Measurements from ENCODE around the gene EPN1. TPM values are rescaled to one million over a fixed set of nuclear protein-coding genes. Genes with fewer than 3 reads are reported as not detected.
A peak's percentile ranks its signal among the peaks of the same experiment; 100 is the strongest.

The EPN1 gene
- total and polyA plus RNA-seq, 9 of the 15 experiments (the other 6 are each of a cell fraction or from before 2014, with no cell fraction given), result 0.08 to 138 (median 12.7) TPM

DNA sequence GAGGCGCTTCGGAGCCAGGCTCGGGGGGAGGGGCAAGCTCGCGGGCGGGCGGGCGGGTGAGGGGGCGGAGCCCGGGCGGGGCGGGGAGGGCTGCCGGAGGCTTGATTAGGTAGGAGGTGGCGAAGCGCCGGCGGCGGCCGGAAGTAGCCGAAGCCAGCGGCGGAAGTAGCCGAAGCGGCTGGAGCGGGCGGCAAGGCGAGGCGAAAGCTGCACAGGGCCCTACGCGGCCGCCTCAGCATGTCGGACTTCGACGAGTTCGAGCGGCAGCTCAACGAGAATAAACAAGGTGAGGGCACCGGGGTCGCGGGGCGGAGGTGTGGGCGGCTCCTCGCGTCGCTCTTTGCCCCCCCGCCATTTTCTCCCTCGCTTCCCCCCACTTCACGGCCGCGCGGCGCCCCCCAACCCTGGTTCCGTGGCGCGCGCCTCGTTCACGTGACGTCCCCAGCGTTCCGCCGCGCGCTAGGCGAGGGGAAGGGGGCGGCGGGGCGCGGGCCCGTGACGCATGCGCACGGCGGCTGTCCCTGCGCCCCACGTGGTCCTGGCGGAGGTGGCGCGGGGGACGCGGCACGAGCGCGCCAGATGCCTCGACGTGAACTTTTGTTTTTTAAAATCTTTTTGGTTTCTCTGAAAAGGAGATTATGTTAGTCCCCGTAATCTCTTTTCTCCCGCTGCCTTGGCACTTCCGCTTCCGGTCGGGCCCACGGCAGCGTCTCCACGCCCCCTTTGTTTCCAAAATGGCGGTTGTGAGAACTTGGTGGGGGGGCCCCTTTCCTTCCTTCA lies 20.0 kb upstream of the EPN1 start, which contains the start of gene U2AF2 (continued):
- peak; percentile 73 for TF ChIP-seq TAF1 (IDR thresholded peaks at IDR 0.05; ENCODE audit: control insufficient read depth, extremely low read depth, insufficient read depth, low read length, severe bottlenecking)
- no peak for TF ChIP-seq ZNF224 (CRISPR knock-in tag; IDR thresholded peaks at IDR 0.05)
- TF ChIP-seq, protein P1, sequence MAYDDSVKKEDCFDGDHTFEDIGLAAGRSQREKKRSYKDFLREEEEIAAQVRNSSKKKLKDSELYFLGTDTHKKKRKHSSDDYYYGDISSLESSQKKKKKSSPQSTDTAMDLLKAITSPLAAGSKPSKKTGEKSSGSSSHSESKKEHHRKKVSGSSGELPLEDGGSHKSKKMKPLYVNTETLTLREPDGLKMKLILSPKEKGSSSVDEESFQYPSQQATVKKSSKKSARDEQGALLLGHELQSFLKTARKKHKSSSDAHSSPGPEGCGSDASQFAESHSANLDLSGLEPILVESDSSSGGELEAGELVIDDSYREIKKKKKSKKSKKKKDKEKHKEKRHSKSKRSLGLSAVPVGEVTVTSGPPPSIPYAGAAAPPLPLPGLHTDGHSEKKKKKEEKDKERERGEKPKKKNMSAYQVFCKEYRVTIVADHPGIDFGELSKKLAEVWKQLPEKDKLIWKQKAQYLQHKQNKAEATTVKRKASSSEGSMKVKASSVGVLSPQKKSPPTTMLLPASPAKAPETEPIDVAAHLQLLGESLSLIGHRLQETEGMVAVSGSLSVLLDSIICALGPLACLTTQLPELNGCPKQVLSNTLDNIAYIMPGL (CRISPR knock-in tag; IDR thresholded peaks at IDR 0.05), result no peak; the same call in 1 of the 2 replicates
- TF ChIP-seq GATAD2A (IDR thresholded peaks at IDR 0.05), result peak; percentile 84
- TF ChIP-seq FUS (optimal IDR thresholded peaks at IDR 0.05; ENCODE audit: low read depth, low read length), result no peak
- peak; percentile 90 for TF ChIP-seq KLF13 (tag; IDR thresholded peaks at IDR 0.05; ENCODE audit: borderline replicate concordance, low read depth)
- TF ChIP-seq RAD51 (IDR thresholded peaks at IDR 0.05; ENCODE audit: borderline replicate concordance, low read depth), result peak; percentile 69; the same call in 1 of the 2 replicates
- TF ChIP-seq PHB2 (IDR thresholded peaks at IDR 0.05; ENCODE audit: low read depth), result no peak
- TF ChIP-seq SIX5 (IDR thresholded peaks at IDR 0.05; ENCODE audit: borderline replicate concordance in 1 of 2, insufficient read depth in 1 of 2, low read depth in 1 of 2, low read length in 2 of 2), result no peak
- no peak for TF ChIP-seq ZNF197 (CRISPR knock-in tag; IDR thresholded peaks at IDR 0.05; ENCODE audit: low read depth)
- peak; percentile 60; the same call in 1 of the 2 replicates for TF ChIP-seq TOE1 (IDR thresholded peaks at IDR 0.05; ENCODE audit: borderline replicate concordance)
- TF ChIP-seq TOE1 (CRISPR knock-in tag; IDR thresholded peaks at IDR 0.05; ENCODE audit: borderline replicate concordance, low read depth), result no peak
- TF ChIP-seq ZSCAN29 (IDR thresholded peaks at IDR 0.05), result 0 out of 2 replicates have a peak, but pooled peaks have one; percentile 25
- TF ChIP-seq, protein P2, sequence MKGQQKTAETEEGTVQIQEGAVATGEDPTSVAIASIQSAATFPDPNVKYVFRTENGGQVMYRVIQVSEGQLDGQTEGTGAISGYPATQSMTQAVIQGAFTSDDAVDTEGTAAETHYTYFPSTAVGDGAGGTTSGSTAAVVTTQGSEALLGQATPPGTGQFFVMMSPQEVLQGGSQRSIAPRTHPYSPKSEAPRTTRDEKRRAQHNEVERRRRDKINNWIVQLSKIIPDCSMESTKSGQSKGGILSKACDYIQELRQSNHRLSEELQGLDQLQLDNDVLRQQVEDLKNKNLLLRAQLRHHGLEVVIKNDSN (CRISPR knock-in tag; IDR thresholded peaks at IDR 0.05), result peak; percentile 88
- TF ChIP-seq NRF1 (conservative IDR thresholded peaks at IDR 0.05 in 1 of 2, IDR thresholded peaks at IDR 0.05 in 1 of 2), result peak; percentile 97
- TF ChIP-seq SUPT5H (IDR thresholded peaks at IDR 0.05), result peak; percentile 80
- peak; percentile 86 for TF ChIP-seq E2F3 (CRISPR knock-in tag; IDR thresholded peaks at IDR 0.05)
- TF ChIP-seq, protein P3, sequence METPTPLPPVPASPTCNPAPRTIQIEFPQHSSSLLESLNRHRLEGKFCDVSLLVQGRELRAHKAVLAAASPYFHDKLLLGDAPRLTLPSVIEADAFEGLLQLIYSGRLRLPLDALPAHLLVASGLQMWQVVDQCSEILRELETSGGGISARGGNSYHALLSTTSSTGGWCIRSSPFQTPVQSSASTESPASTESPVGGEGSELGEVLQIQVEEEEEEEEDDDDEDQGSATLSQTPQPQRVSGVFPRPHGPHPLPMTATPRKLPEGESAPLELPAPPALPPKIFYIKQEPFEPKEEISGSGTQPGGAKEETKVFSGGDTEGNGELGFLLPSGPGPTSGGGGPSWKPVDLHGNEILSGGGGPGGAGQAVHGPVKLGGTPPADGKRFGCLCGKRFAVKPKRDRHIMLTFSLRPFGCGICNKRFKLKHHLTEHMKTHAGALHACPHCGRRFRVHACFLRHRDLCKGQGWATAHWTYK (CRISPR knock-in tag; IDR thresholded peaks at IDR 0.05), result peak; percentile 82; the same call in 1 of the 2 replicates
- no peak for TF ChIP-seq ATF1 (CRISPR knock-in tag; IDR thresholded peaks at IDR 0.05)
- TF ChIP-seq ATF1 (tag; IDR thresholded peaks at IDR 0.05), result peak; percentile 89
- TF ChIP-seq RBBP5 (IDR thresholded peaks at IDR 0.05; ENCODE audit: borderline replicate concordance, insufficient read depth, low read length, poor library complexity, severe bottlenecking), result peak; percentile 62
- 0 out of 2 replicates have a peak, but pooled peaks have one; percentile 44 for TF ChIP-seq ZNF586 (CRISPR knock-in tag; conservative IDR thresholded peaks at IDR 0.05)
- peak; percentile 55; the same call in 1 of the 2 replicates for TF ChIP-seq RB1 (IDR thresholded peaks at IDR 0.05; ENCODE audit: low read depth)
- no peak for TF ChIP-seq EZH2 (IDR thresholded peaks at IDR 0.05; ENCODE audit: borderline replicate concordance, low read depth, low read length)
